ENCODE measurements around the gene B3GALNT2.

B3GALNT2 gene

GRCh38 chr1:235407419-235407818 lies 96.8 kb downstream of the B3GALNT2 start:
- peaks cover 0 to 3% of the 10 kb centered on the region in 2 experiments; a peak in 2 of 3 replicates for H3K36me3 ChIP-seq (ENCODE audit: control insufficient read depth in 2 of 2, insufficient read depth in 1 of 2, low read length in 2 of 2)
- H3K4me1 ChIP-seq (ENCODE audit: control insufficient read depth, insufficient read depth, low read length) = peaks cover 28% of the 10 kb centered on the region
- no peaks in the 10 kb centered on the region for H3K9me3 ChIP-seq (ENCODE audit: control insufficient read depth, insufficient read depth, low read depth, low read length)
- CTCF ChIA-PET = interaction anchor here (0.7 to 0.8 kb wide), 2 partner anchors 9 to 1282 kb away, joined by 3 read pairs; no protein-coding TSS in a partner anchor
- POLR2A ChIA-PET = interaction anchor here (0.7 to 1.9 kb wide), 2 partner anchors 79 to 224 kb away, joined by 6 to 9 read pairs; partner anchors contain the start of genes ARID4B and GGPS1
- no peak overlapping the region for H3K4me3 ChIP-seq (ENCODE audit: low read depth, low read length)
- 0 out of 2 replicates have a peak overlapping the region, but pooled peaks have one; percentile 3 for H3K27ac ChIP-seq (ENCODE audit: extremely low read depth, low read depth, low read length)
- 0 out of 2 replicates have a peak, but pooled peaks have one; percentile 43 for TF ChIP-seq SCRT1 (tag by site-specific recombination; IDR thresholded peaks at IDR 0.05; ENCODE audit: borderline replicate concordance)
- TF ChIP-seq ZNF292 (tag by site-specific recombination; IDR thresholded peaks at IDR 0.05; ENCODE audit: borderline replicate concordance, low read depth) = no peak
- 0 out of 2 replicates have a peak, but pooled peaks have one; percentile 31 for TF ChIP-seq BCL11B (tag by site-specific recombination; IDR thresholded peaks at IDR 0.05; ENCODE audit: low read depth)
- peak; percentile 98 for TF ChIP-seq ZNF664 (tag by site-specific recombination; IDR thresholded peaks at IDR 0.05)
- peak; percentile 72; the same call in 1 of the 2 replicates for TF ChIP-seq ZBTB48 (tag by site-specific recombination; IDR thresholded peaks at IDR 0.05)
- peak; percentile 18; the same call in 1 of the 2 replicates for TF ChIP-seq ZBTB8A (tag by site-specific recombination; IDR thresholded peaks at IDR 0.05)
- TF ChIP-seq MZF1 (tag by site-specific recombination; IDR thresholded peaks at IDR 0.05; ENCODE audit: borderline replicate concordance) = peak; percentile 60; the same call in 1 of the 2 replicates
- 0 out of 2 replicates have a peak, but pooled peaks have one; percentile 33 for TF ChIP-seq BCL11A (tag by site-specific recombination; IDR thresholded peaks at IDR 0.05; ENCODE audit: low read depth)
- TF ChIP-seq ZNF610 (tag by site-specific recombination; IDR thresholded peaks at IDR 0.05; ENCODE audit: borderline replicate concordance) = peak; percentile 47; the same call in 1 of the 2 replicates
- TF ChIP-seq ZSCAN30 (tag by site-specific recombination; IDR thresholded peaks at IDR 0.05) = peak; percentile 93
- TF ChIP-seq ZNF10 (tag by site-specific recombination; IDR thresholded peaks at IDR 0.05) = peak; percentile 71; the same call in 1 of the 2 replicates
- 0 out of 2 replicates have a peak, but pooled peaks have one; percentile 65 for TF ChIP-seq ZXDB (tag by site-specific recombination; IDR thresholded peaks at IDR 0.05)
- TF ChIP-seq ZNF514 (tag by site-specific recombination; IDR thresholded peaks at IDR 0.05) = no peak
- peak; percentile 52; the same call in 1 of the 2 replicates for TF ChIP-seq ZBTB44 (tag by site-specific recombination; IDR thresholded peaks at IDR 0.05)
- TF ChIP-seq ZNF24 (tag by site-specific recombination; IDR thresholded peaks at IDR 0.05) = 0 out of 2 replicates have a peak, but pooled peaks have one; percentile 63
- peak; percentile 42; the same call in 1 of the 2 replicates for TF ChIP-seq ZNF449 (tag by site-specific recombination; IDR thresholded peaks at IDR 0.05)
- TF ChIP-seq KLF10 (tag by site-specific recombination; IDR thresholded peaks at IDR 0.05) = peak; percentile 71
- 0 out of 2 replicates have a peak, but pooled peaks have one; percentile 31 for TF ChIP-seq ZNF558 (tag by site-specific recombination; IDR thresholded peaks at IDR 0.05)
- TF ChIP-seq WT1 (tag by site-specific recombination; IDR thresholded peaks at IDR 0.05) = peak; percentile 45; the same call in 1 of the 2 replicates
- no peak for TF ChIP-seq ZNF768 (tag by site-specific recombination; IDR thresholded peaks at IDR 0.05)
- TF ChIP-seq ZNF548 (tag by site-specific recombination; IDR thresholded peaks at IDR 0.05) = no peak
- no peak for TF ChIP-seq PBX3 (CRISPR knock-in tag; IDR thresholded peaks at IDR 0.05)
- 0 out of 2 replicates have a peak, but pooled peaks have one; percentile 37 for TF ChIP-seq ZNF501 (tag by site-specific recombination; IDR thresholded peaks at IDR 0.05)
- TF ChIP-seq OSR2 (tag by site-specific recombination; IDR thresholded peaks at IDR 0.05) = peak; percentile 86
- 0 out of 2 replicates have a peak, but pooled peaks have one; percentile 41 for TF ChIP-seq ZEB2 (tag by site-specific recombination; IDR thresholded peaks at IDR 0.05)
- TF ChIP-seq PRDM4 (tag by site-specific recombination; IDR thresholded peaks at IDR 0.05) = no peak
- peak; percentile 65 for TF ChIP-seq ZNF561 (tag by site-specific recombination; IDR thresholded peaks at IDR 0.05; ENCODE audit: borderline replicate concordance)
- 0 out of 2 replicates have a peak, but pooled peaks have one; percentile 10 for TF ChIP-seq ZNF362 (tag by site-specific recombination; IDR thresholded peaks at IDR 0.05)
